Sigmoid colon (tissue), 4 donors: Measurements from ENCODE around the gene MAST4.

Experiments
- CTCF ChIP-seq, 4 experiments: fragments of 450-650 bp in 3 of 4; fragments of 200-600 bp in 1 of 4; IDR thresholded peaks; one replicate each; pipeline ENCODE4 v1.5.1; 2016 to 2019; ENCODE audit warnings: antibody characterized with exemption in 4 of 4, mild to moderate bottlenecking in 3 of 4, moderate library complexity in 2 of 4
- POLR2A ChIP-seq, 2 donors: fragments of 450-650 bp; IDR thresholded peaks; one replicate each; pipeline ENCODE4 v1.6.1; 2016; ENCODE audit warnings: antibody characterized with exemption in 2 of 2, mild to moderate bottlenecking in 2 of 2, moderate library complexity in 2 of 2
- POLR2AphosphoS5 ChIP-seq, 4 donors: sonication (generic); formaldehyde crosslinking; IDR thresholded peaks; one replicate each; pipeline ENCODE4 v1.6.1; 2017; ENCODE audit warnings: antibody characterized with exemption in 4 of 4

- TF ChIP-seq CTCF (IDR thresholded peaks at IDR 0.05) (no peak), POLR2AphosphoS5 (IDR thresholded peaks at IDR 0.05) (no peak), POLR2A (IDR thresholded peaks at IDR 0.05) (no peak)
These were observed 587.7 kb downstream of the MAST4 start for GRCh38 chr5:67183859-67184258.
